ENCODE data around the gene HLA-DQA1. TPM values are rescaled to one million over a fixed set of nuclear protein-coding genes. Genes with fewer than 3 reads are reported as not detected.

Gene HLA-DQA1
- total and polyA plus RNA-seq, 3 experiments from 2014 or later: 3.2 to 22.2 (median 20.3) TPM

Other genes with a start within 250 kb of the HLA-DQA1 start
- gene BTNL2, start 230.2 kb upstream of the HLA-DQA1 start, total RNA-seq: not detected
- not detected for gene BTNL2, start 230.2 kb upstream of the HLA-DQA1 start, polyA plus RNA-seq
- 10 to 100 TPM; 36.6 to 39.1 TPM for gene HLA-DRA, start 197.5 kb upstream of the HLA-DQA1 start, total RNA-seq
- 41.3 TPM for gene HLA-DRA, start 197.5 kb upstream of the HLA-DQA1 start, polyA plus RNA-seq
- 1 to 10 TPM in 1 of 2 experiments, under 1 TPM in 1; 0.82 to 1.1 TPM for gene HLA-DRB5, start 107.1 kb upstream of the HLA-DQA1 start, total RNA-seq
- 3.2 TPM for gene HLA-DRB5, start 107.1 kb upstream of the HLA-DQA1 start, polyA plus RNA-seq
- 10 to 100 TPM; 24.7 to 26.1 TPM for gene HLA-DRB1, start 47.6 kb upstream of the HLA-DQA1 start, total RNA-seq
- 56.0 TPM for gene HLA-DRB1, start 47.6 kb upstream of the HLA-DQA1 start, polyA plus RNA-seq
- gene HLA-DQB1, start 29.3 kb downstream of the HLA-DQA1 start, total RNA-seq: 10 to 100 TPM; 16.0 to 22.7 TPM
- 4.3 TPM for gene HLA-DQB1, start 29.3 kb downstream of the HLA-DQA1 start, polyA plus RNA-seq
- gene HLA-DQA2, start 104.0 kb downstream of the HLA-DQA1 start, total RNA-seq: 1 to 10 TPM; 1.2 TPM
- 1.9 TPM for gene HLA-DQA2, start 104.0 kb downstream of the HLA-DQA1 start, polyA plus RNA-seq
- under 1 TPM; 0.83 to 0.97 TPM for gene HLA-DQB2, start 126.1 kb downstream of the HLA-DQA1 start, total RNA-seq
- 5.0 TPM for gene HLA-DQB2, start 126.1 kb downstream of the HLA-DQA1 start, polyA plus RNA-seq
- gene HLA-DOB, start 179.6 kb downstream of the HLA-DQA1 start, total RNA-seq: under 1 TPM; 0.77 to 0.97 TPM
- gene HLA-DOB, start 179.6 kb downstream of the HLA-DQA1 start, polyA plus RNA-seq: 0.62 TPM
- gene TAP2, start 201.3 kb downstream of the HLA-DQA1 start, total RNA-seq: 100 to 1,000 TPM; 221 to 228 TPM
- gene TAP2, start 201.3 kb downstream of the HLA-DQA1 start, polyA plus RNA-seq: 35.8 TPM
- 100 to 1,000 TPM; 311 to 326 TPM for gene PSMB8, start 206.6 kb downstream of the HLA-DQA1 start, total RNA-seq
- gene PSMB8, start 206.6 kb downstream of the HLA-DQA1 start, polyA plus RNA-seq: 422 TPM
- gene TAP1, start 216.3 kb downstream of the HLA-DQA1 start, total RNA-seq: 100 to 1,000 TPM; 394 to 407 TPM
- gene TAP1, start 216.3 kb downstream of the HLA-DQA1 start, polyA plus RNA-seq: 396 TPM
- gene PSMB9, start 216.8 kb downstream of the HLA-DQA1 start, total RNA-seq: 100 to 1,000 TPM; 245 to 255 TPM
- 597 TPM for gene PSMB9, start 216.8 kb downstream of the HLA-DQA1 start, polyA plus RNA-seq

Data from CD8-positive, alpha-beta memory T cell (primary cell).